Coronary artery (tissue), 2 donors: ENCODE measurements around the gene TMEM30A.

Experiments used
- DNase-seq: peaks from one replicate; pipeline ENCODE4 v3.0.0-alpha.2; 2017; ENCODE audit warnings: low spot score
- H3K27ac ChIP-seq, 2 donors: fragments of 200-600 bp; sonication (generic); one replicate each; pipeline ENCODE4 v1.5.1; 2016 to 2019
- H3K4me3 ChIP-seq: fragments of 200-600 bp; sonication (generic); 2 replicates; pipeline ENCODE4 v1.5.1; 2016; ENCODE audit warnings: mild to moderate bottlenecking, moderate library complexity
- TF ChIP-seq, protein P1 (sequence below): fragments of 200-600 bp; sonication (generic); IDR thresholded peaks from one replicate; pipeline ENCODE4 v1.5.1; 2019; ENCODE audit warnings: antibody characterized with exemption

Gene TMEM30A

DNA sequence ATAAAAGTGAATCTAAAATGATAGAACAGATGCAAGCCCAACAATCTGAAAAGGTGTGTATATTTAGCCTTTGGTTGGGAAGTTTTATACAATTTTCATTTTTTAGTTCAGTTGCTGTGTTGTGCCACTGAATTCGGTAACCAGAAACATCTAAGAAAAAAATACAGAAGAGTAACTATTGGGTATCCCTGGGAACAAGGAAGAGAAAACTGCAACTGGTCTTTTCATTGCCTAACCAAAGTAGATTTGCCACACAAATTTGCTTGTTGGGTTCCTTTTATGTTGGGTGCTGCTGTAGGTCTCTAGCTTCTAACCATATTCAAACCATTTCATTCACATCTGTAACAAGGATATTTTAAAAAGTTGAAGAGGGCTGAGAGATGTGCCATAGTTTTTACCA, 2.8 kb upstream of the TMEM30A start:
- Histone ChIP-seq H3K4me3 (no peak overlapping the region), H3K27ac (no peak overlapping the region)
- DNase-seq, result no peak
- TF ChIP-seq, protein P1, sequence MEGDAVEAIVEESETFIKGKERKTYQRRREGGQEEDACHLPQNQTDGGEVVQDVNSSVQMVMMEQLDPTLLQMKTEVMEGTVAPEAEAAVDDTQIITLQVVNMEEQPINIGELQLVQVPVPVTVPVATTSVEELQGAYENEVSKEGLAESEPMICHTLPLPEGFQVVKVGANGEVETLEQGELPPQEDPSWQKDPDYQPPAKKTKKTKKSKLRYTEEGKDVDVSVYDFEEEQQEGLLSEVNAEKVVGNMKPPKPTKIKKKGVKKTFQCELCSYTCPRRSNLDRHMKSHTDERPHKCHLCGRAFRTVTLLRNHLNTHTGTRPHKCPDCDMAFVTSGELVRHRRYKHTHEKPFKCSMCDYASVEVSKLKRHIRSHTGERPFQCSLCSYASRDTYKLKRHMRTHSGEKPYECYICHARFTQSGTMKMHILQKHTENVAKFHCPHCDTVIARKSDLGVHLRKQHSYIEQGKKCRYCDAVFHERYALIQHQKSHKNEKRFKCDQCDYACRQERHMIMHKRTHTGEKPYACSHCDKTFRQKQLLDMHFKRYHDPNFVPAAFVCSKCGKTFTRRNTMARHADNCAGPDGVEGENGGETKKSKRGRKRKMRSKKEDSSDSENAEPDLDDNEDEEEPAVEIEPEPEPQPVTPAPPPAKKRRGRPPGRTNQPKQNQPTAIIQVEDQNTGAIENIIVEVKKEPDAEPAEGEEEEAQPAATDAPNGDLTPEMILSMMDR, result no peak

- H3K4me3 ChIP-seq, result no peak overlapping the region
- TF ChIP-seq, protein P1, result no peak
Observed at GRCh38 chr6:75286955-75287354, 2.4 kb upstream of the TMEM30A start.

DNA sequence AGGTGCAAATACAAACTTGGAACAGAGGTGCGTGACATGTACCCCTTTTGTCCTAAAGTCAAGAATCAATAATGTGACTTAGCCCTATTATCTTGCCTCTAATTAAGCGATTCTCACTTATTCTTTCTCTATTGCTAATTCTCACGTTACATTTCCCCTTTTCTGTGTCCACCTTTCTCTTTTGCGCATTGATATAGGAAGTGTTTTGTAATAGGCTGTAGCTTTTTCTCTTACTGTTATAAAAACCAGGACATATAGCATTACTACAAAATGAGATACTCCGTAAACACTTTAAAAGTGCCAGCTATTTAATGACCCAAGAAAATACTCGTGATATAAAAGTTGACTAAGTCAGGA, 669 bp upstream of the TMEM30A start:
- TF ChIP-seq, protein P1, result no peak
- Histone ChIP-seq H3K27ac (peak overlapping the region; percentile 91), H3K4me3 (peak overlapping the region; percentile 89)
- no peak for DNase-seq

More at GRCh38 chr6:75286955-75287354, 2.4 kb upstream of the TMEM30A start:
- no peak for DNase-seq
- H3K27ac ChIP-seq, result no peak overlapping the region

DNA sequence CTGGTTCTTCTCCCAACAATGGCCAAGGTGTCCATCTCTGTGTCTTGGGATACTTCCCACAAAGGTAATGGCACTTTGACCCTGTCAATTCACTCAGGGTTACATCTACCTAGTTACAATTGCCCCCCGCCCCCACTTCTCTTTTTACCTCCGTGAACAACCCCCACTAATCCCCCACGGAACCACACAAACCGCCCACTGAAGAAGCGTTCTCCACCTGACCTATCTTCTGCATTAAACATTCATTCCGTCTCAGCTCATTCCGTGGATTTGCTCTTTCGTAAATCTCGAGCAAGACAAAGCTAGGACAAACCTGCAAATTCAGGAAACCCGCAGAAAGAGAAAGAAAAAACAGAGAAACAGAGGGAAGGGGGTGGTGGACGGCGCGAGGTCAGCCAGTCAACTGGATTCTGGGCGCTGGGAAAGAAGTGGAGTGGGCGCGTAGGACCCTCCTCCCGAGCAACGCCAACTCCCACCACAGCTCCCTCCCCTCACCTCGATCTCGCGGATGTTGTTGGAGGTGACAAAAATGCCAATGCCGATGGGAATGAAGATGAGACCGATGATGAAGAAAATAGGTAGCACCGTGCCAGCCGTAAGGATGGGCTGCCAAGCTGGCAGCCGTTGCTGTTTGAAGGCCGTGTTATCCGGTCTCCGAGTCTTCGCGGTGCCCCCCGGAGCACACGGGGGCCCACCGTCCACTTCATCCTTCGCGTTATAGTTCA, 523 bp downstream of the TMEM30A start:
- TF ChIP-seq, protein P1, result no peak
- no peak for DNase-seq
- peak overlapping the region; percentile 91 for H3K27ac ChIP-seq
- peak overlapping the region; percentile 89 for H3K4me3 ChIP-seq

- no peak overlapping the region for H3K27ac ChIP-seq
- DNase-seq, result no peak
- H3K4me3 ChIP-seq, result peak overlapping the region; percentile 89
- TF ChIP-seq, protein P1, result no peak
Observed at GRCh38 chr6:75282706-75283105, 1.9 kb downstream of the TMEM30A start.

- Histone ChIP-seq H3K27ac (no peak overlapping the region), H3K4me3 (peak overlapping the region; percentile 31)
- TF ChIP-seq, protein P1, result no peak
- no peak for DNase-seq
Observed at GRCh38 chr6:75281653-75282052, 2.9 kb downstream of the TMEM30A start.

- TF ChIP-seq, protein P1, result no peak
- no peak for DNase-seq
- Histone ChIP-seq H3K27ac (no peak overlapping the region), H3K4me3 (no peak overlapping the region)
Observed at GRCh38 chr6:75280131-75280855, 4.3 kb downstream of the TMEM30A start.
